Activated T-cell treated with anti-CD3 and anti-CD28 coated beads, Interleukin-2, amount 50 U/mL, for 4 hours (primary cell): ENCODE data around the gene LARP4B. TPM values are rescaled to one million over a fixed set of nuclear protein-coding genes. Genes with fewer than 3 reads are reported as not detected.

ENCODE experiments used
- ATAC-seq, 2 donors: fragments of 200-7000 bp; cut with Tn5 transposase; one replicate each; pipeline ENCODE4 v1.10.0; 2021
- DNase-seq: peaks from one replicate; pipeline ENCODE4 v3.0.0-alpha.2; 2020
- H3K27me3 Mint-ChIP-seq: one replicate; pipeline ENCODE4 v1.8.0; 2021; ENCODE audit warnings: low read depth, mixed read lengths
- H3K36me3 Mint-ChIP-seq: one replicate; pipeline ENCODE4 v1.8.0; 2022; ENCODE audit warnings: mixed read lengths; ENCODE audit not compliant: insufficient read depth
- H3K4me1 Mint-ChIP-seq: one replicate; pipeline ENCODE4 v1.8.0; 2021; ENCODE audit warnings: low read depth, mixed read lengths
- H3K4me3 Mint-ChIP-seq: one replicate; pipeline ENCODE4 v1.8.0; 2021; ENCODE audit warnings: mild to moderate bottlenecking, moderate library complexity, mixed read lengths
- H3K9me3 Mint-ChIP-seq: one replicate; pipeline ENCODE4 v1.8.0; 2021; ENCODE audit warnings: mixed read lengths
- total RNA-seq, 3 donors: library from RNA; stranded (reverse); gene quantifications; one replicate each; pipeline ENCODE4 v1.2.1, GENCODE V29; 2021

The LARP4B gene
- total RNA-seq, 3 donors from 2014 or later = 126 to 143 (median 138) TPM

DNA sequence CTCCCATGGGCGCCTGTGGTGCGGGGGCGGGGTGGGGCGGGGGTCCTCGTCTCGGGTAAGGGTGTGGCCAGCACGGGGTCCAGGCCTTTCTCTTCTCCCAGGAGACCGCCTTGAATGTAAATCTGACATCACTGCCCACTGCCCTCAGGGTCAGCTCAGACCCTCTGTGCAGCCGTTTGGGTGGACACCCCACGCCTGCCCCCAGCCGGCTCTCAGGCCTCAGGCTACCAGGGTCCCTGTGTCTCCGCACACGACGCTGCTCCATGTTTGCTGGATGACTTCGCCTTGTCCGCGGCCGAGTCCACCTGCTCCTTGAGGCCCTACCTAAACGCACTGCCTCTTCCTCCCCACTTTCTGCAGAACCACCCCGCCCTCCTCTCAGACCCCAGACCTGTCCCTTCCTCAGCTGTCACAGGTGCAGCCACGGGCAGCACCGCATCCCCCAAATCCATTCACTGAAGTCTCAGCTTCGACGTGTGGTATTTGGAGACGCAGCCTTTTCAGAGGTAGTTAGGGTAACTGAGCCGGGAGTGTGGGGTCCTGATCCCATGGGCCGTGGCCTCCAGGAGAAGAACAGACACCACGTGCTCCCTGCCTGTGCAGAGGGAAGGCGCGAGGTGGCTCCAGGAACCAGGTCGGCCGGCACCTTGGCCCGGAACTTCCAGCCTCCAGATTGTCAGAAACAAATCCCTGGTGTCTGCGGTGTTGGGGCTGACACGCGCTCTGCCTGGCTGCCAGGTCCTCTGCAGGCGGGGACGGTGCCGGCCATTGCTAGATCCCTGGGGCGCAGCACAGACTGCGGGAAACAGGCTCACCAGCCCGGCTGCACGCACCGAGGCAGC is 144.7 kb downstream of the LARP4B start:
- Mint-ChIP-seq H3K4me1 (peaks cover 2% of the 10 kb centered on the region), H3K36me3 (no peaks in the 10 kb centered on the region), H3K4me3 (no peak overlapping the region), H3K27me3 (peaks cover 31% of the 10 kb centered on the region), H3K9me3 (no peaks in the 10 kb centered on the region)
- ATAC-seq (no peak), DNase-seq (no peak)

DNA sequence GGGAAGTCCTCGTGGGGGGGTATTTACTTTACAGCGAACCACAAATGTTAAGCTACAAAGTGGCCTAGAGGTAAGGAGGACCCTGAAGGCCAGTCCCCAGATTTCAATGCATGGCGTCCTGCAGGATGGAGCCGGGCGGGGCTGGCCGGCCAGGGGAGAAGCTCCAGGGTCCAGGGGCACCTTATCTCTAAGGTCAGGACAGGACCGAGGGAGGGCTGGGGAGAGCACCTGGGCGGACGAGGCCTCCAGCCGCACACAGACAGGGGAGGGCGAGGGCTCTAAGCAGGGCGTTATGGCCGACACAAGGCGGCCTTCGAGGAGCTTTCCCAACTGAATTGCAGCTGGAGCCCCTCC is 145.7 kb downstream of the LARP4B start:
- Mint-ChIP-seq H3K4me1 (peaks cover 2% of the 10 kb centered on the region), H3K36me3 (no peaks in the 10 kb centered on the region), H3K27me3 (peaks cover 40% of the 10 kb centered on the region), H3K9me3 (no peaks in the 10 kb centered on the region), H3K4me3 (no peak overlapping the region)
- DNase-seq (no peak), ATAC-seq (no peak)

DNA sequence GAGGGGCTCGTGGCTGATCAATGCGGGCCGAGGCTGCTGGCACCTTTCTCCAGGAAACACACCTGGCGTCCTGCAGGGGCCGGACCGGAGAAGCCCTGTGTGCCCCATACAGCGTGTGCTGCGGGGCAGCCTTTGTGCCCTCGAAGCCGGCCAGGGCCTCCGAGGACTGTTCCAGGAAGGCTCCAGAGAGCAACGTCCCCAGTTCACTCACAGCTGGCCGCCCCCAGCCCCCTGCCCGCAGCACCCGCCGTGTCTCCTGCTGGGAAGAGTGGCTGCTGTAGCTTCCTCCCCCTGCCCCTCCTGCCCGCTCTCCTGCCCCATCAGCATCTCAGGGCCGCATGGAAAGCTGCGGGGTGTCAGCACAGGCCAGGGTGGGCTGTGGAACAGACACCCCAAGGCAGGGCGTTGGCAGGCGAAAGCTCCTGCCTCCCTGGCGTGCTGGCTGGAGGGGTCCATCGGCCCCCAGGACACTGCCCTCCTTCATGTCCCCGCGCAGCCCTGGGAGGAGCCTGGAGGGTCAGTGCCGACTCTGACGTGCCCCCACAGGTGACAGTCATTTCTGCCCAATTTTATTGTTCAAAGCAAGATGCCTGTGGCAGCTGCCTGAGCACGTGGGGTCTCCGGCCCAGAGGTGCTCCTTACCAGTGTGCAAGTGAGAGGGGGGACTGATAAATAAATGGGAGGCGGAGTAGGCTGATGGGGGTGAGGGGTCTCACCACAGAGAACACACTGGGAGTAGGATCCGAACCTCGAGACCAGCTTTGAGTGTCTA is 146.2 kb downstream of the LARP4B start:
- ATAC-seq (peak in 1 of 2 donors; percentile 13), DNase-seq (no peak)
- peaks cover 2% of the 10 kb centered on the region for H3K4me1 Mint-ChIP-seq
- peaks cover 46% of the 10 kb centered on the region for H3K27me3 Mint-ChIP-seq
- H3K36me3 Mint-ChIP-seq = no peaks in the 10 kb centered on the region
- no peak overlapping the region for H3K4me3 Mint-ChIP-seq
- H3K9me3 Mint-ChIP-seq = no peaks in the 10 kb centered on the region

DNA sequence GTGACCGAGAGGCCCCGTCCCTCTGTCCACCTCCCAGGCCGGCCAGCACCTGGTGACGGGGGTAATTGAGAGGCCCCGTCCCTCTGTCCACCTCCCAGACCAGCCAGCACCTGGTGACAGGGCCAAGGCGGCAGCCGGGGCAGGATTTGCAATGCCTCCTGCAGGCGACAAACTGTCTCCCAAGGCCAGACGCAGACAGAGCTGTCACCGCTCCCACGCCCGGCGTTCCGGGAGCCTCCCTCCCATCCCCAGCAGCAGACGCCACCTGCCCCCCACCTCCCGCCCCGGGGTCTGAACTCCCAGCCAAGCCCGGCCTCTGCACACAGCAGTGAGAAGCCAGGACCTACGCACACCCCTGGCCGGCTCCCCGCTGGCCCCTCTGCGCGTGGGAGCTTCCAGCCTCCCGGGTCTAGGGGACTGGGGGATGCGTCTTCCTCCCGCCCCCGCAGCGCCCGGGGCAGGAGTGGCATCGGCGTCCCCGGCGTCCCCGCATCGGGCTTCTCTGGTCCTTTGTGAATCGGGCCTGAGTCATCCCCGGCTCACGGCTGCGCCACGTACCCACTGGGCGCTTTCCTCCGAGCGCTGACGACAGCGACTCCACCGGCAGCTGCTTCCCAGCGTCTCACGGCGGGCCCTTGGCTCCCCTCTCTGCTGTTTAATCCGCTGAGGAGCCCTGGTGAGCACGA is 147.0 kb downstream of the LARP4B start:
- peaks cover 2% of the 10 kb centered on the region for H3K4me1 Mint-ChIP-seq

DNA sequence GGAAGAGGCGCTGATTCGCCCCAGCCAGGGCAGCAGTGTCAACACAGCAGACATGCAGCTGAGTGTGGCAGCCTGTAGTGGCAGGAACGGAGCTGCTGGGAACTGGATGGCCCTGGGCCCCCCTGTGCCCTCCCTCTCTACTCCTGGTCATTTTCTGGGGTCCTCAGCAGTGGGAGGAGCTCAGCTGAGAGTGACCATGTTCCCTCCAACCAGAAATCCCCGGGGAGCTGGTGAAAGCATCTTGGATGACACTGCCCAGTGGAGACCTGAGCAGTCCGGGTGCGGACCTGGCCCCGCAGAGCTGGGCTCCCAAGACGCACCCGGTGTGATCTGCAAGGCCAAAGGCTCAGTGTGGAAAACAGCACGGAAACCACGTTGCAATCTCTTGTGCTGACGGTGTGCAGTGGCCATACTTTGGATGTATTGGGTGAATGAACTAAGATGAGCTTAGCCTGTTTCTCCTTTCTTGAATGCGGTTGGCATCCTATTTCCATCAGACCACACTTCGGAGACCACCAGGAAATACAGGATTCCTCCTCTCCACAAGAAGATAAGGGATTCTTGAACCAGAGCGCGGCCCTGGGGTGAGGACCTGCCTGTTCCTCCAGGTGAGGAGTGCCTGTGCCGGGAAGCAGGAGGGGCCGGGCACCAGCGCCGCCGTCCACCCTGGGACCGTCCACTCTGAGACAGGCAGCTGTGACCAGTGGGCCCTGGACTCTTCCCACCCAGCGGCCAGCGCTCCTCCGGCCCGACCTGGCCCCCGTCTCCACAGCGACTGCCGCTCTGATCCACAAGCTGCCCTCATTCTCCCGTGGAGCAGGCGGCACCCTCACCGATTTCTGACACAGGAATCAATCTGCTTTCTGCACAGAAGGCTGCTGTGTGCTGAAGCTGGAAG is 148.5 kb downstream of the LARP4B start:
- H3K9me3 Mint-ChIP-seq = no peaks in the 10 kb centered on the region
- H3K27me3 Mint-ChIP-seq = peaks cover 51% of the 10 kb centered on the region
- no peak overlapping the region for H3K4me3 Mint-ChIP-seq
- no peak for DNase-seq
- H3K36me3 Mint-ChIP-seq = no peaks in the 10 kb centered on the region
- no peak for ATAC-seq
- peaks cover 2% of the 10 kb centered on the region for H3K4me1 Mint-ChIP-seq

More for the DNA sequence above, 147.0 kb downstream of the LARP4B start:
- Mint-ChIP-seq H3K27me3 (peaks cover 49% of the 10 kb centered on the region), H3K4me3 (no peak overlapping the region), H3K36me3 (no peaks in the 10 kb centered on the region), H3K9me3 (no peaks in the 10 kb centered on the region)
- DNase-seq (peak; percentile 33), ATAC-seq (peak; percentile 92)

DNA sequence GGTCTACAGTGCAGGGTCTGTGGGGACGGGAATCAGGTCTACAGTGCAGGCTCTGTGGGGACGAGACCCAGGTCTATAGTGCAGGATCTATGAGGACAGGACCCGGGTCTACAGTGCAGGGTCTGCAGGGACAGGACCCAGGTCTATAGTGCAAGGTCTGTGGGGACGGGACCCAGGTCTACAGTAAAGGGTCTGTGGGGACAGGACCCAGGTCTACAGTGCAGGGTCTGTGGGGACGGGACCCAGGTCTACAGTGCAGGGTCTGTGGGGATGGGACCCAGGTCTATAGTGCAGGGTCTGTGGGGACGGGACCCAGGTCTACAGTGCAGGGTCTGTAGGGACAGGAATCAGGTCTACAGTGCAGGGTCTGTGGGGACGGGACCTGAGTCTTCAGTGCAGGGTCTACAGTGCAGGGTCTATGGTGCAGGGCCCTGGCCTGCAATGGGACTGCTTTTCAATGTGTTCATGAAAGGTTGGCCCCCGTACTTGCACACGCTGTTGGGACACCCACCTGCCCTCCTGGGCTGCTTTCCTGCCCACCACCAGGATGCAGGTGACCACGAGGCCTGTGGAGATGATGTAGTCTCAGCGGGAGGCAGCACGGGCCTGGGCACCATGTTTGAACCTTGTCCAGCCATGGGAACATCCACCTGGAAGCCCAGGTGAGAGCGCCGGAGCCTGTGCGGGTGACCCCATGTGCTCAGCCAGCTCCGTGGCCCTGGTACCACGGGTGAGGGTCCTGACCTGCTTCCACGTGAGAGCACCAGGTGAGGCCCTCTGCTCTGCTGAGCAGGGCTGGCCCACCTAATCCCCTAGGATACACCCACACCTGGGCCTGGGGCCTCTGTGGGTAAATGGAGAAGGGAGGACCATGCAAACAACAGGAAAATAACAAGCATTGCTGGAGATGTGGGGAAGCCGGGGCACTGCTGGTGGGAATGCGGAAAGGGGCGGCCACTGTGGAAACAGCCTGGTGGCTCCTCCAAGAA is 150.7 kb downstream of the LARP4B start:
- no peaks in the 10 kb centered on the region for H3K36me3 Mint-ChIP-seq
- no peaks in the 10 kb centered on the region for H3K9me3 Mint-ChIP-seq
- ATAC-seq = no peak
- peaks cover 2% of the 10 kb centered on the region for H3K4me1 Mint-ChIP-seq
- no peak overlapping the region for H3K4me3 Mint-ChIP-seq
- no peak for DNase-seq
- peaks cover 43% of the 10 kb centered on the region for H3K27me3 Mint-ChIP-seq

DNA sequence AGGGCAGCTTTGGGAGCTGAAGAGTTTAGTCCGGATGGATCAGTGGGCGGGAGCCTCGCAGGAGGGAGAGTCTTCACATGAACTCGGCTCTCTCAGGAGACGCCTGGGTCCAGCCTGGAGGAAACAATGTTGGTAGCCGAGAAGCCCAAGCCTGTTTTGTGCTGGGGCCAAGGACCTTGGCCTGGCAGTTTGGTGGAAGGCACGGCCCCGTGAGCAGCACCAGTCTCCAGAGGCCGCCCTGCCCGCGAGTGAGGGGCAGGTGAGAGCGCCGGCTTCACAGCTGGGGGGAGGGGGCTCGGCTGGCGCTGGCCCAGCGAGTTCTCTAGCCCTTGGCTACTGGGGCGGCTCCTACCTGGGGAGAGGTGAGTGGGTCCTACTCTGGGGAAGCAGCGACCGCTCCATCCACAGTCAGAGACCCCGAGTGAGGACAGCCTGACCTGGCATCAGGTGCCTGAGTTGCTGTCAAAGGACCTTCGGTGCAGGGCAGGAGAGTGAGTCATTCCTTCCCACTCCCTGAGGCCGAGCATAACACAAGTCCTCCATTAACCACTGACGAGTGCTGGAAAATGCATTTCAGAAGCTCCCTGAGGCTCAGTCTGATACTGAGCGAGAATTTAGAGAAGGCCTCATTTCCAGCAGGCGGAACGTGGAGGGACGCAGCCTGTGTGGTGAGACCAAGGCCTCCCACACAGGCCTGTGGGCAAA is 152.7 kb downstream of the LARP4B start:
- DNase-seq (no peak), ATAC-seq (no peak)
- H3K27me3 Mint-ChIP-seq = peaks cover 35% of the 10 kb centered on the region
- no peaks in the 10 kb centered on the region for H3K9me3 Mint-ChIP-seq
- H3K36me3 Mint-ChIP-seq = no peaks in the 10 kb centered on the region
- H3K4me1 Mint-ChIP-seq = peaks cover 2% of the 10 kb centered on the region
- H3K4me3 Mint-ChIP-seq = no peak overlapping the region

DNA sequence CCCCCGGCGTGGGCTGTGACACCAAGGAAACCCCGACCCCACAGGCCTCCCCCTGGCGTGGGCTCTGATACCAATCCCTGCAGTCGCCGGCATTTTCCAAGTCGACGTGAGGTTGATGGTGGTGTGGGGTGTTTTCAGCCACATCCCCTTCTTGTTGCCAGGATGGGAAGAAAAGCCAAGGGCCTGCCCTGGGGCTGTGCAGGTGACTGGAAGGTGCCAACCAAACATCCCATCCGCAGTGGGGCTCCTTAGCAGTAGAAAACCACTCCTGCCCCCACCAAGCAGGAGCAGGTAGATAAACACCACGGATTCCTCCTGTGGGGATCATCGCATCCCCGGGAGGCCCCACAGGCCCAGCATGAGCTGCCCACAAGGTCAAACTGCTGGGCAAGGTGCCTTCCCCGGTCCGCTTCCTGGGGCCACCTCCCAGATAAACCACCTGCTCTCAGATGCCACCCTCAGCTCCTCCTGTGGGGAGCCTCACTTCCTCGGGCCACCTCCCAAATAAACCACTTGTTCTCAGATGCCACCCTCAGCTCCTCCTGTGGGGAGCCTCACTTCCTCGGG is 153.5 kb downstream of the LARP4B start:
- no peak overlapping the region for H3K4me3 Mint-ChIP-seq
- no peak for ATAC-seq
- peaks cover 2% of the 10 kb centered on the region for H3K4me1 Mint-ChIP-seq
- peaks cover 32% of the 10 kb centered on the region for H3K27me3 Mint-ChIP-seq
- H3K9me3 Mint-ChIP-seq = no peaks in the 10 kb centered on the region
- H3K36me3 Mint-ChIP-seq = no peaks in the 10 kb centered on the region
- no peak for DNase-seq

DNA sequence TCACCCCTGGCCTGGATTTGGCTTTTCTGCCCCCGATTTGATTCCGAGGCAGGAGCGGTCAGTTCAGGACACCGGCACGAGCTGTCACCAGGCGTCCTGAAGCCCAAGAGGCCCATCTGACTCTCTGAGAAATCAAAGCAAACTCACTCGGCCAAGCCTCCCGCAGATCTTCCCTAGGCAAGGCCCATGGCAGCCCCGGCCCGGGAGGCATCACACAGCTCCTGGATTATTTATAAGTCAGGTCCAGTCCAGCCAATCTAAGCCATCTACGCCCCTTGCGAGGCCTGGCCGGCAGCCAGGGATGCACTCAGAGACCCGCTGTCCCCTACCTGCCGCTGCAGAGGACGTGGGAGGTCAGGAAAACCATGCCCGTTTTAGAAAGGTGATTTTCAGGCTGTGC is 154.7 kb downstream of the LARP4B start:
- no peaks in the 10 kb centered on the region for H3K9me3 Mint-ChIP-seq
- DNase-seq = no peak

DNA sequence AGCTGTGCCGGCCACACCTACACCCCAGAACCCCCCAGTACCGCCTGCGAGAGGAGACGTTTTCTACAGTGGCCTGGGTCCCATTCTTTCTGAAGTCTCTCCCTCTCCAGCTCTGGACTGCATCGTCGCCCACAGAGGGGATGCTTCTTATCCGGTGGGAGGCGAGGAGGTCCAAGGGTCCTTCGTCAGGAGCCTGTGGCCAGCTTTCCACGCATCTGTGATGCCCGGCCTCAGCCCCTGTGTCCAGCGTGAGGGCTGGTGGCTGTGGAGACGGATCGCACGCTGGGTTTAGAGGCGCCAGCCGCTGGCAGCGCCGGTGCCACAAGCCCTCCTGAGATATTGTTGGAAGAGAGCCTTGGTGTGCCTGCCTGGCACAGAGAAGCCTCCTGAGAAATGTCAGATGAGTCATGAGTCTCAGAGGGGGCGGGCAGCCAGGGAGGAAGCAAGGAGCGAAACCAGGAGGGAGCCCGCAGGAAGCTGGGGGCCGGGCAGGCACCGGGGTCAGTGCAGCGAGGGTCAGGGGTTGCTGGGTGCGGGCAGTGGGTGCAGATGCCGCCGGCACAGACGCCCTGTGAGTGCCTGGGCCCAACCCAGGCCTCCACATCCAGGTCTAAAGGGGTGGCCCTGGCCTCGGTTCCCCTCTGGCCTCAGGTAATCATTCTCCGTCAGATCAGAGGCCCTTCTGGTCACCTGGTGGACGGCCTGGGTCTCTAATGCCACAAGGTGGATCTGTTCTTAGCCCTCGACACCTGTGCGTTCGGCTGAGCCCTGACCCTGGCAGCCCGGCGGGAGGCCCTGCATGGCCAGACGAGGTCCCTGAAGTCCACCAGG is 156.0 kb downstream of the LARP4B start:
- ATAC-seq (no peak), DNase-seq (no peak)
- Mint-ChIP-seq H3K9me3 (no peaks in the 10 kb centered on the region), H3K36me3 (no peaks in the 10 kb centered on the region), H3K4me3 (no peak overlapping the region), H3K27me3 (peaks cover 8% of the 10 kb centered on the region), H3K4me1 (no peaks in the 10 kb centered on the region)

More for the DNA sequence above, 154.7 kb downstream of the LARP4B start:
- Mint-ChIP-seq H3K4me3 (no peak overlapping the region), H3K4me1 (no peaks in the 10 kb centered on the region), H3K27me3 (peaks cover 20% of the 10 kb centered on the region), H3K36me3 (no peaks in the 10 kb centered on the region)
- no peak for ATAC-seq

DNA sequence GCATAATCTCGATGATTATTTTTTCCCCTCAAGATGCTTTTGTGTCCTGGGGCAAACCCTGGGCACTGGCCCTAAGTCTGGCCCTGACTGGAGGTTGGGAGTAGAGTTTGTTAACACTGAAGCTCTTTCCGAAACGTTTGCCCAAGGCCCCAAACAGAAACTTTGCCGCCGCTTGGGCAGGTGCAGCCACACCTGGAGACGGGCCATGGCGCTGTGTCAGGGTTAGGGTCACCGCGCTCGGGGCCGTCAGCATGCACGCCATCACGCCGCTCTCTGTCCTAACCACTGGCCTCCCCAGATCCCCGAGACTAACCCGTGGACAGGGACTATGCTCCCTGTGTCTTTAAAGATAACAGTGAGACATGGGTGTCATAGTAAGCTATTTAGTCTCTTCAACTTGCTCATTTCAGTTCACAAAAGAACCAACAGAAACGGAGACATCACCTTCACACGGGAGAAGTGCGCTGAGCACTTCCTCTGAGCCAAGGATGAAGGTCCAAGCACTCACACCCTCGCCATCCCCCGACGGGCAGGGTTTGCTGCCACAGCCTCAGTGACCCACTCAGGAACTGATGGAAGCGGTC is 156.8 kb downstream of the LARP4B start:
- DNase-seq (no peak), ATAC-seq (no peak)
- no peaks in the 10 kb centered on the region for H3K36me3 Mint-ChIP-seq
- peaks cover 3% of the 10 kb centered on the region for H3K27me3 Mint-ChIP-seq
- no peaks in the 10 kb centered on the region for H3K4me1 Mint-ChIP-seq
- H3K9me3 Mint-ChIP-seq = no peaks in the 10 kb centered on the region
- H3K4me3 Mint-ChIP-seq = no peak overlapping the region
